HG03521 (cell line): Measurements from ENCODE around the gene TBC1D23.
"Not testable (repeated sequence)": the region's sequence is repeated elsewhere in the genome, so short reads cannot be mapped to it uniquely, and the experiment has no call there.

ENCODE experiments used
- ATAC-seq: cut with Tn5 transposase; IDR thresholded peaks from one replicate; pipeline ENCODE4 v1.9.1; 2021; ENCODE audit warnings: mild to moderate bottlenecking, moderate library complexity; ENCODE audit not compliant: unreplicated experiment

The TBC1D23 gene

GRCh38 chr3:100254168-100254777 is 6.5 kb upstream of the TBC1D23 start:
- no peak for ATAC-seq

- ATAC-seq = no peak
These were observed 4.1 kb upstream of the TBC1D23 start for GRCh38 chr3:100256731-100257151.

GRCh38 chr3:100257586-100257985 is 3.2 kb upstream of the TBC1D23 start:
- no peak for ATAC-seq

GRCh38 chr3:100260081-100260684 is 609 bp upstream of the TBC1D23 start:
- ATAC-seq = no peak

GRCh38 chr3:100261485-100261903 is 702 bp downstream of the TBC1D23 start:
- ATAC-seq = no peak

- not testable (repeated sequence) for ATAC-seq
These were observed 2.1 kb downstream of the TBC1D23 start for GRCh38 chr3:100262925-100263324.

- no peak for ATAC-seq
These were observed 2.8 kb downstream of the TBC1D23 start for GRCh38 chr3:100263583-100263982.

- no peak for ATAC-seq
These were observed 3.5 kb downstream of the TBC1D23 start for GRCh38 chr3:100264242-100264641.

GRCh38 chr3:100265016-100265415 is 4.2 kb downstream of the TBC1D23 start:
- no peak for ATAC-seq

GRCh38 chr3:100266531-100266930 is 5.7 kb downstream of the TBC1D23 start:
- no peak for ATAC-seq

GRCh38 chr3:100268156-100268555 is 7.4 kb downstream of the TBC1D23 start:
- no peak for ATAC-seq

- ATAC-seq = no peak
These were observed 8.2 kb downstream of the TBC1D23 start for GRCh38 chr3:100269001-100269400.

- ATAC-seq = no peak
These were observed 8.8 kb downstream of the TBC1D23 start for GRCh38 chr3:100269410-100270214.

- no peak for ATAC-seq
These were observed 9.4 kb downstream of the TBC1D23 start for GRCh38 chr3:100270215-100270583.

- no peak for ATAC-seq
These were observed 10.7 kb downstream of the TBC1D23 start for GRCh38 chr3:100271522-100271921.

- not testable (repeated sequence) for ATAC-seq
These were observed 12.2 kb downstream of the TBC1D23 start for GRCh38 chr3:100272797-100273611.

GRCh38 chr3:100274361-100274760 is 13.6 kb downstream of the TBC1D23 start:
- no peak for ATAC-seq

GRCh38 chr3:100277255-100277800 is 16.5 kb downstream of the TBC1D23 start:
- ATAC-seq = no peak

- no peak for ATAC-seq
These were observed 18.1 kb downstream of the TBC1D23 start for GRCh38 chr3:100278910-100279309.

GRCh38 chr3:100288288-100288894 is 27.6 kb downstream of the TBC1D23 start:
- no peak for ATAC-seq
